Measurements from ENCODE around the gene ZNF699.
"Not testable (repeated sequence)": the region's sequence is repeated elsewhere in the genome, so short reads cannot be mapped to it uniquely, and the experiment has no call there.

ZNF699 gene

DNA sequence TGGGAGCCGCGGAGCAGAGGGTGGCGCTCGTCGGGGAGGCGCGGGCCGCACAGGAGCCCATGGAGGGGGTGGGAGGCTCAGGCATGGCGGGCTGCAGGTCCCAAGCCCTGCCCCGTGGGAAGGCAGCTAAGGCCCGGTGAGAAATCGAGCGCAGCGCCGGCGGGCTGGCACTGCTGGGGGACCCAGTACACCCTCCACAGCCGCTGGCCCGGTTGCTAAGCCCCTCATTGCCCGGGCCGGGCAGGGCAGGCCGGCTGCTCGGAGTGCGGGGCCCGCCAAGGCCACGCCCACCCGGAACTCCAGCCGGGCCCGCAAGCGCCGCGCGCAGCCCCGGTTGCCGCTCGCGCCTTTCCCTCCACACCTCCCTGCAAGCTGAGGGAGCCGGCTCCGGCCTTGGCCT is 26.2 kb downstream of the ZNF699 start:
- DNase-seq: not testable (repeated sequence)

DNA sequence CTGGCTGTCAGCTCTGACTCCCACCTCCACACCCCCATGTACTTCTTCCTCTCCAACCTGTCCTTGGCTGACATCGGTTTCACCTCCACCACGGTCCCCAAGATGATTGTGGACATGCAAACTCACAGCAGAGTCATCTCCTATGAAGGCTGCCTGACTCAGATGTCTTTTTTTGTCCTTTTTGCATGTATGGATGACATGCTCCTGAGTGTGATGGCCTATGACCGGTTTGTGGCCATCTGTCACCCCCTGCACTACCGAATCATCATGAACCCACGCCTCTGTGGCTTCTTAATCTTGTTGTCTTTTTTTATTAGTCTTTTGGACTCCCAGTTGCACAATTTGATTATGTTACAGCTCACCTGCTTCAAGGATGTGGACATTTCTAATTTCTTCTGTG is 58.4 kb downstream of the ZNF699 start:
- no peak for DNase-seq

DNA sequence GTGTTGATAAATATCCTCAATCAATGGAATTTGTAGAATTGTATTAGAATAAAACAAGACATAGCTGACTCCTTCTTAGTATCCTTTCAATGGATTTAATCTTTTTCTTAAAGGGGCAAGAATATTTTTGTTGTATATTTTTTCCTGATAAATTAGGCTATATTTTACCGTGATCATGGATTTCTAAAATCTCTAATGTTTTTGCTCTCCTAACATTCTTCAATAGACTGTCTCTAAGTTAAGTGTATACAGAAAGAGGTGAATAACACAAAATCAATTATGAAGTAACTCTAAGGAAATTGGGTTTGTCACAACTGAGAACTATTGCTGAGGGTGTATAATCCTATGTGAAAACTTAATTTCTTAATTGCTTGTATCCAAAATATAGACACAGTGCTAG is 59.0 kb downstream of the ZNF699 start, which contains the start of gene OR7E24:
OR7E24 (plus strand) TSS at position 301 of the 400 bp plus-strand sequence. CDS start 114 bp downstream, outside the sequence.
- no peak for DNase-seq
